Effector memory CD4-positive, alpha-beta T cell (primary cell): ENCODE results near the gene ARHGAP6.

ENCODE experiments used
- DNase-seq, 3 donors: peaks; one replicate each; pipeline ENCODE4 v3.0.0-alpha.2; 2020
- H3K27ac ChIP-seq: 2 replicates; pipeline ENCODE4 v1.7.0; 2013; ENCODE audit warnings: mild to moderate bottlenecking, low read length, moderate library complexity; ENCODE audit not compliant: insufficient read depth, poor library complexity, severe bottlenecking
- H3K27me3 ChIP-seq: replicated peaks from 2 replicates; pipeline ENCODE4 v1.7.0; 2013; ENCODE audit warnings: mild to moderate bottlenecking, low read length; ENCODE audit not compliant: insufficient read depth, control insufficient read depth, poor library complexity, severe bottlenecking
- H3K36me3 ChIP-seq: 2 replicates; pipeline ENCODE4 v1.7.0; 2013; ENCODE audit warnings: mild to moderate bottlenecking, low read length, moderate library complexity; ENCODE audit not compliant: control insufficient read depth, insufficient read depth
- H3K4me1 ChIP-seq: 2 replicates; pipeline ENCODE4 v1.7.0; 2013; ENCODE audit warnings: low read length, mild to moderate bottlenecking; ENCODE audit not compliant: control insufficient read depth, insufficient read depth, poor library complexity, severe bottlenecking
- H3K4me3 ChIP-seq: 2 replicates; pipeline ENCODE4 v1.7.0; 2013; ENCODE audit warnings: low read length, low read depth, mild to moderate bottlenecking; ENCODE audit not compliant: insufficient read depth, poor library complexity, severe bottlenecking
- H3K9me3 ChIP-seq: 2 replicates; pipeline ENCODE4 v1.7.0; 2013; ENCODE audit warnings: mild to moderate bottlenecking, low read length, moderate library complexity; ENCODE audit not compliant: control insufficient read depth

The ARHGAP6 gene

DNA sequence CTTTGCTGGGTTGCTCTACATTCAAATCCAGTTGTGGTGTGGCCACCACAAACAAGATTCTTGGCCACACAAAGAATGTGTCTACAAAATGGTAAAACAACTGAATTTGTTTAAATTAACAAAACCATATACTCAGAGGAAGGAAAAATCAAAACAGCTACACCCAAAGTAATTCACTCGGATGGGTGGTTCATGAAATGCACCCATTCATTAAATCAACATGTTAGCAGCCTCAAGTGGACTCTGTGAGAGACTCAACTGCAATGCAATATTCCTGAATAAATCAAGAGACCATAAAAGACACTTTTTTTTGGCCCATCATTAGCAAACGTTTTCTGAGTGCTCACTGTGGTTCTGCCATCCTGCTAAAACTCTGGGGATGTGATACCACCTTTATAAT, 383.7 kb downstream of the ARHGAP6 start:
- Histone ChIP-seq H3K36me3 (no peaks in the 10 kb centered on the region), H3K27ac (no peak overlapping the region), H3K4me1 (no peaks in the 10 kb centered on the region), H3K4me3 (no peak overlapping the region), H3K9me3 (no peaks in the 10 kb centered on the region), H3K27me3 (no peaks in the 10 kb centered on the region)
- no peak for DNase-seq

GRCh38 chrX:11273544-11273943, 392.2 kb downstream of the ARHGAP6 start:
- H3K9me3 ChIP-seq, result no peaks in the 10 kb centered on the region
- no peaks in the 10 kb centered on the region for H3K27me3 ChIP-seq
- no peaks in the 10 kb centered on the region for H3K4me1 ChIP-seq
- no peak for DNase-seq
- H3K36me3 ChIP-seq, result no peaks in the 10 kb centered on the region
- no peak overlapping the region for H3K4me3 ChIP-seq
- H3K27ac ChIP-seq, result no peak overlapping the region

- Histone ChIP-seq H3K4me1 (no peaks in the 10 kb centered on the region), H3K27ac (no peak overlapping the region), H3K36me3 (no peaks in the 10 kb centered on the region), H3K27me3 (no peaks in the 10 kb centered on the region), H3K4me3 (no peak overlapping the region), H3K9me3 (no peaks in the 10 kb centered on the region)
- no peak for DNase-seq
Measured at GRCh38 chrX:11272863-11273262, 392.9 kb downstream of the ARHGAP6 start.

GRCh38 chrX:11272290-11272689, 393.4 kb downstream of the ARHGAP6 start:
- no peak overlapping the region for H3K27ac ChIP-seq
- H3K4me3 ChIP-seq, result no peak overlapping the region
- H3K27me3 ChIP-seq, result no peaks in the 10 kb centered on the region
- no peaks in the 10 kb centered on the region for H3K36me3 ChIP-seq
- no peaks in the 10 kb centered on the region for H3K4me1 ChIP-seq
- no peaks in the 10 kb centered on the region for H3K9me3 ChIP-seq
- no peak for DNase-seq

GRCh38 chrX:11269996-11270395, 395.7 kb downstream of the ARHGAP6 start:
- no peaks in the 10 kb centered on the region for H3K27me3 ChIP-seq
- H3K36me3 ChIP-seq, result no peaks in the 10 kb centered on the region
- no peak overlapping the region for H3K27ac ChIP-seq
- no peaks in the 10 kb centered on the region for H3K9me3 ChIP-seq
- H3K4me3 ChIP-seq, result no peak overlapping the region
- H3K4me1 ChIP-seq, result no peaks in the 10 kb centered on the region
- no peak for DNase-seq

DNA sequence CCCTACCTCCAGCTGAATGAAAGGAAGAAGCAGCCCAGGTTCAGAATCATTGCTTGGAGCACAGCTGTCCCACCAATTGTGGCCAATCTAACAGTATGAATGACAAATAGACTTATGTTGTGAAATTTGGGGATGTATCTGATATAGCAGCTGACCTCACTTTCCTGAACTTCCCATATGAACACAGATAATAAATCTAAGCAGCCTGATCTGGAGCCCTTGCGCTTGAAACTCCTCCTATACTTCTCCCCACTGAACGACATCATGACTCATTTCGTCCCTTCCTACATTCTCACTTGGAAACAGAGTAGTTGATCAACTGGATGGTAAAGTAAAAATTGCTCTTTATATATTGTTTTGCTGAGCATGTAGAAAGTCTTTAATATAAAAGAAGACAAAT, 396.7 kb downstream of the ARHGAP6 start:
- H3K36me3 ChIP-seq, result no peaks in the 10 kb centered on the region
- H3K4me1 ChIP-seq, result no peaks in the 10 kb centered on the region
- no peak for DNase-seq
- H3K9me3 ChIP-seq, result no peaks in the 10 kb centered on the region
- H3K4me3 ChIP-seq, result no peak overlapping the region
- no peaks in the 10 kb centered on the region for H3K27me3 ChIP-seq
- H3K27ac ChIP-seq, result no peak overlapping the region

- no peaks in the 10 kb centered on the region for H3K36me3 ChIP-seq
- no peaks in the 10 kb centered on the region for H3K27me3 ChIP-seq
- no peaks in the 10 kb centered on the region for H3K4me1 ChIP-seq
- no peaks in the 10 kb centered on the region for H3K9me3 ChIP-seq
- no peak for DNase-seq
- H3K4me3 ChIP-seq, result no peak overlapping the region
- no peak overlapping the region for H3K27ac ChIP-seq
Measured at GRCh38 chrX:11267425-11267824, 398.3 kb downstream of the ARHGAP6 start.

GRCh38 chrX:11266573-11267003, 399.1 kb downstream of the ARHGAP6 start:
- no peak for DNase-seq
- no peak overlapping the region for H3K4me3 ChIP-seq
- no peaks in the 10 kb centered on the region for H3K27me3 ChIP-seq
- H3K9me3 ChIP-seq, result no peaks in the 10 kb centered on the region
- no peak overlapping the region for H3K27ac ChIP-seq
- H3K36me3 ChIP-seq, result no peaks in the 10 kb centered on the region
- H3K4me1 ChIP-seq, result no peaks in the 10 kb centered on the region

- Histone ChIP-seq H3K36me3 (no peaks in the 10 kb centered on the region), H3K4me1 (no peaks in the 10 kb centered on the region), H3K27ac (no peak overlapping the region), H3K4me3 (no peak overlapping the region), H3K9me3 (no peaks in the 10 kb centered on the region), H3K27me3 (no peaks in the 10 kb centered on the region)
- DNase-seq, result no peak
Measured at GRCh38 chrX:11265352-11265751, 400.4 kb downstream of the ARHGAP6 start.

GRCh38 chrX:11264925-11265324, 400.8 kb downstream of the ARHGAP6 start:
- Histone ChIP-seq H3K36me3 (no peaks in the 10 kb centered on the region), H3K27me3 (no peaks in the 10 kb centered on the region), H3K4me1 (no peaks in the 10 kb centered on the region), H3K4me3 (no peak overlapping the region), H3K9me3 (no peaks in the 10 kb centered on the region), H3K27ac (no peak overlapping the region)
- DNase-seq, result no peak

DNA sequence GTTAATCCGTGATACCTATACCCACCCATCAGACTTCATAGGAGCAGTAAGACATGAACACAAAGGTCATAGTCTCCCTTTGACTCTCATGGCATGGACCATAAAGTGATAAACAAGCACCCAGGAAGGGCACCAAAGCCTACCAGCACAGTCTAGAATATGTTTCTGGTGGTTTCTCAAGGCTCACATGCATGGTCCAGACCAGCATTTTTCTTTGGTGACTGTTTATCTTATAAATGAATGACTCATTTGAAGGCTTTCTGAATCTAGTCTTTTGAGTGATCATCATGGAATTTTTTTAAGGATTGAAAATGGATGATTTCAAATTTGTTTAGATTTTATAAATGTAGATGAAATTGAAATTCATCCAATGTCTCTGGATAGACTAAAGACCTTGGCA, 404.5 kb downstream of the ARHGAP6 start:
- Histone ChIP-seq H3K36me3 (no peaks in the 10 kb centered on the region), H3K27me3 (no peaks in the 10 kb centered on the region), H3K4me3 (no peak overlapping the region), H3K4me1 (no peaks in the 10 kb centered on the region), H3K27ac (no peak overlapping the region), H3K9me3 (no peaks in the 10 kb centered on the region)
- no peak for DNase-seq
